ENCODE results near the gene DDX46.
"Not testable (repeated sequence)": the region's sequence is repeated elsewhere in the genome, so short reads cannot be mapped to it uniquely, and the experiment has no call there.

Gene DDX46

GRCh38 chr5:134749415-134749814 lies 9.2 kb upstream of the DDX46 start:
- ChIA-PET POLR2A (interaction anchor here (0.6 kb wide), 1 partner anchor 33 kb away, joined by 3 read pairs; no protein-coding TSS in a partner anchor), CTCF (interaction anchor here (1.3 to 2.4 kb wide), 2 partner anchors 8 to 10 kb away, joined by 5 to 6 read pairs; partner anchors contain the start of gene CAMLG)

DNA sequence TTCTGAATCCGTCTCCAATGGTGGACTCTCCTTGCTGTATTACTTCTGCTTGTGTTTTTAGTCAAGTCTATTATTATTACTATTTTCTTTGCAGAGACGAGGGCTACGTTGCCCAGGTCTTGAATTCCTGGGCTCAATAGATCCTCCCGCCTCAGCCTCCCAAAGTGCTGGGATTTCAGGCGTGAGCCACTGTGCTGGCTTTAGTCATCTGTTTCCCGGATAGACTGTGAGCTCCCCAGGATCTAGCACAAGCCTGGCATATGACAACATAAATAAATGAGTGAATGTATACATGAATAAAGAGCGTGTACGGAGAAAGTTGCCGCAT lies 439 bp upstream of the DDX46 start:
- Histone ChIP-seq H3K27ac (ENCODE audit: insufficient read depth in 1 of 2, low read depth in 1 of 2, low read length in 2 of 2, poor library complexity in 1 of 2, severe bottlenecking in 2 of 2) (no peak overlapping the region), H3K36me3 (ENCODE audit: control insufficient read depth in 4 of 4, insufficient read depth in 4 of 4, low read length in 3 of 4) (peaks cover 0 to 8% (median 0%) of the 10 kb centered on the region in 4 experiments), H3K9me3 (ENCODE audit: control extremely low read depth in 1 of 5, control insufficient read depth in 4 of 5, insufficient read depth in 2 of 5, low read depth in 1 of 5, low read length in 4 of 5) (no peaks in the 10 kb centered on the region), H3K27me3 (replicated peaks in 2 of 5; ENCODE audit: control insufficient read depth in 4 of 5, insufficient read depth in 5 of 5, low read length in 4 of 5) (no peaks in the 10 kb centered on the region), H3K4me3 (ENCODE audit: control insufficient read depth in 1 of 7, extremely low read depth in 1 of 7, insufficient read depth in 4 of 7, low read depth in 2 of 7, low read length in 6 of 7) (peak overlapping the region; percentile 80 to 99 (median 90)), H3K4me1 (ENCODE audit: control extremely low read depth in 1 of 4, control insufficient read depth in 4 of 4, insufficient read depth in 4 of 4, low read length in 3 of 4) (peaks cover 6 to 22% (median 14%) of the 10 kb centered on the region in 4 experiments)
- WGBS (ENCODE audit: insufficient coverage), result 0% methylated on average over 3 of the region's 9 CpGs
- CTCF ChIA-PET, result interaction anchor here (0.9 to 5.4 kb wide), 5 partner anchors 9 to 146 kb away, joined by 3 to 52 read pairs (median 3); partner anchors contain the start of gene CAMLG
- no peak for DNase-seq
- POLR2A ChIA-PET, result interaction anchor here (0.7 to 1.7 kb wide), 2 partner anchors 19 to 581 kb away, joined by 4 to 6 read pairs; no protein-coding TSS in a partner anchor

More at GRCh38 chr5:134749415-134749814, 9.2 kb upstream of the DDX46 start:
- H3K36me3 ChIP-seq (ENCODE audit: control insufficient read depth in 4 of 4, insufficient read depth in 4 of 4, low read length in 3 of 4), result peaks cover 3 to 15% (median 7%) of the 10 kb centered on the region in 4 experiments
- H3K9me3 ChIP-seq (ENCODE audit: control extremely low read depth in 1 of 5, control insufficient read depth in 4 of 5, insufficient read depth in 2 of 5, low read depth in 1 of 5, low read length in 4 of 5), result no peaks in the 10 kb centered on the region
- no CpG with 5 or more reads among the region's 3 CpGs for whole genome bisulfite sequencing (ENCODE audit: insufficient coverage)
- no peak overlapping the region for H3K27ac ChIP-seq (ENCODE audit: insufficient read depth in 1 of 2, low read depth in 1 of 2, low read length in 2 of 2, poor library complexity in 1 of 2, severe bottlenecking in 2 of 2)
- H3K4me3 ChIP-seq (ENCODE audit: control insufficient read depth in 1 of 7, extremely low read depth in 1 of 7, insufficient read depth in 4 of 7, low read depth in 2 of 7, low read length in 6 of 7), result no peak overlapping the region
- no peaks in the 10 kb centered on the region for H3K4me1 ChIP-seq (ENCODE audit: control extremely low read depth in 1 of 4, control insufficient read depth in 4 of 4, insufficient read depth in 4 of 4, low read length in 3 of 4)
- DNase-seq, result no peak
- H3K27me3 ChIP-seq (replicated peaks in 2 of 5; ENCODE audit: control insufficient read depth in 4 of 5, insufficient read depth in 5 of 5, low read length in 4 of 5), result no peaks in the 10 kb centered on the region

GRCh38 chr5:134767528-134768291 lies 9.1 kb downstream of the DDX46 start:
- POLR2A ChIA-PET; DNase-seq; H3K27ac ChIP-seq (ENCODE audit: insufficient read depth in 1 of 2, low read depth in 1 of 2, low read length in 2 of 2, poor library complexity in 1 of 2, severe bottlenecking in 2 of 2); H3K4me3 ChIP-seq (ENCODE audit: control insufficient read depth in 1 of 7, extremely low read depth in 1 of 7, insufficient read depth in 4 of 7, low read depth in 2 of 7, low read length in 6 of 7); H3K27me3 ChIP-seq (replicated peaks in 2 of 5; ENCODE audit: control insufficient read depth in 4 of 5, insufficient read depth in 5 of 5, low read length in 4 of 5); H3K4me1 ChIP-seq (ENCODE audit: control extremely low read depth in 1 of 4, control insufficient read depth in 4 of 4, insufficient read depth in 4 of 4, low read length in 3 of 4); H3K9me3 ChIP-seq (ENCODE audit: control extremely low read depth in 1 of 5, control insufficient read depth in 4 of 5, insufficient read depth in 2 of 5, low read depth in 1 of 5, low read length in 4 of 5): not testable (repeated sequence)
- CTCF ChIA-PET, result interaction anchor here (1.5 kb wide), 1 partner anchor 10 kb away, joined by 3 read pairs; no protein-coding TSS in a partner anchor
- peaks cover 14 to 69% (median 47%) of the 10 kb centered on the region in 4 experiments for H3K36me3 ChIP-seq (ENCODE audit: control insufficient read depth in 4 of 4, insufficient read depth in 4 of 4, low read length in 3 of 4)
- 99% methylated on average over 14 of the region's 21 CpGs for WGBS (ENCODE audit: insufficient coverage)

- ChIA-PET CTCF (no interaction called here), POLR2A (no interaction called here)
- no peaks in the 10 kb centered on the region for H3K9me3 ChIP-seq (ENCODE audit: control extremely low read depth in 1 of 5, control insufficient read depth in 4 of 5, insufficient read depth in 2 of 5, low read depth in 1 of 5, low read length in 4 of 5)
- no peak for DNase-seq
- H3K27ac ChIP-seq (ENCODE audit: insufficient read depth in 1 of 2, low read depth in 1 of 2, low read length in 2 of 2, poor library complexity in 1 of 2, severe bottlenecking in 2 of 2), result no peak overlapping the region
- H3K4me3 ChIP-seq (ENCODE audit: control insufficient read depth in 1 of 7, extremely low read depth in 1 of 7, insufficient read depth in 4 of 7, low read depth in 2 of 7, low read length in 6 of 7), result no peak overlapping the region
- WGBS (ENCODE audit: insufficient coverage), result 92% methylated on average over 2 of the region's 4 CpGs
- H3K4me1 ChIP-seq (ENCODE audit: control extremely low read depth in 1 of 4, control insufficient read depth in 4 of 4, insufficient read depth in 4 of 4, low read length in 3 of 4), result no peaks in the 10 kb centered on the region
- peaks cover 14 to 74% (median 52%) of the 10 kb centered on the region in 4 experiments for H3K36me3 ChIP-seq (ENCODE audit: control insufficient read depth in 4 of 4, insufficient read depth in 4 of 4, low read length in 3 of 4)
- H3K27me3 ChIP-seq (replicated peaks in 2 of 5; ENCODE audit: control insufficient read depth in 4 of 5, insufficient read depth in 5 of 5, low read length in 4 of 5), result no peaks in the 10 kb centered on the region
Observed at GRCh38 chr5:134769206-134769605, 10.6 kb downstream of the DDX46 start.

- CTCF ChIA-PET, result interaction anchor here (0.6 to 1.1 kb wide), 2 partner anchors 12 to 37 kb away, joined by 3 read pairs; no protein-coding TSS in a partner anchor
- WGBS (ENCODE audit: insufficient coverage), result 95% methylated on average over 8 of the region's 10 CpGs
- POLR2A ChIA-PET, result interaction anchor here (0.5 to 0.7 kb wide), 2 partner anchors 8 to 634 kb away, joined by 3 read pairs; no protein-coding TSS in a partner anchor
Observed at GRCh38 chr5:134772461-134773125, 14.0 kb downstream of the DDX46 start.

DNA sequence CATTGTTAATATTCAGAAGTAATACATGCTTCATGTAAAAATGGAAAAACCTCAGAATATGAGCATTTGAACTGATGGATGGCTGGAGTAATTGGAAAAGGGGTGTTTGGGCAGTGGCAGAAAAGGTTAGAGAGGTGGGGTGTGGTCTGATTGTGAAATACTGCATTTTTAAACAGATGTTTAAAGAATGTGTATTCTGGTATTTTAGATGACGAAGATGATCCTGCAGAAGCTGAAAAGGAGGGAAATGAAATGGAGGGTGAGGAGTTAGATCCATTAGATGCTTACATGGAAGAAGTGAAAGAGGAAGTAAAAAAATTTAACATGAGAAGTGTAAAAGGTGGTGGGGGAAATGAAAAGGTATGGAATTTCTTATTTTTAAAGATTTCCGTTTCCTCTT lies 18.8 kb downstream of the DDX46 start:
- no peaks in the 10 kb centered on the region for H3K4me1 ChIP-seq (ENCODE audit: control extremely low read depth in 1 of 4, control insufficient read depth in 4 of 4, insufficient read depth in 4 of 4, low read length in 3 of 4)
- no peak overlapping the region for H3K4me3 ChIP-seq (ENCODE audit: control insufficient read depth in 1 of 7, extremely low read depth in 1 of 7, insufficient read depth in 4 of 7, low read depth in 2 of 7, low read length in 6 of 7)
- CTCF ChIA-PET, result no interaction called here
- peaks cover 19 to 78% (median 53%) of the 10 kb centered on the region in 4 experiments for H3K36me3 ChIP-seq (ENCODE audit: control insufficient read depth in 4 of 4, insufficient read depth in 4 of 4, low read length in 3 of 4)
- no peaks in the 10 kb centered on the region for H3K27me3 ChIP-seq (replicated peaks in 2 of 5; ENCODE audit: control insufficient read depth in 4 of 5, insufficient read depth in 5 of 5, low read length in 4 of 5)
- H3K9me3 ChIP-seq (ENCODE audit: control extremely low read depth in 1 of 5, control insufficient read depth in 4 of 5, insufficient read depth in 2 of 5, low read depth in 1 of 5, low read length in 4 of 5), result no peaks in the 10 kb centered on the region
- WGBS (ENCODE audit: insufficient coverage), result 89% methylated on average over 2 of the region's 2 CpGs
- no peak for DNase-seq
- POLR2A ChIA-PET, result no interaction called here
- peak overlapping the region in 1 of 2 experiments; percentile 14 for H3K27ac ChIP-seq (ENCODE audit: insufficient read depth in 1 of 2, low read depth in 1 of 2, low read length in 2 of 2, poor library complexity in 1 of 2, severe bottlenecking in 2 of 2)

More at GRCh38 chr5:134772461-134773125, 14.0 kb downstream of the DDX46 start:
- DNase-seq, result no peak
- H3K27me3 ChIP-seq (replicated peaks in 2 of 5; ENCODE audit: control insufficient read depth in 4 of 5, insufficient read depth in 5 of 5, low read length in 4 of 5), result no peaks in the 10 kb centered on the region
- no peaks in the 10 kb centered on the region for H3K9me3 ChIP-seq (ENCODE audit: control extremely low read depth in 1 of 5, control insufficient read depth in 4 of 5, insufficient read depth in 2 of 5, low read depth in 1 of 5, low read length in 4 of 5)
- no peak overlapping the region for H3K27ac ChIP-seq (ENCODE audit: insufficient read depth in 1 of 2, low read depth in 1 of 2, low read length in 2 of 2, poor library complexity in 1 of 2, severe bottlenecking in 2 of 2)
- H3K4me1 ChIP-seq (ENCODE audit: control extremely low read depth in 1 of 4, control insufficient read depth in 4 of 4, insufficient read depth in 4 of 4, low read length in 3 of 4), result no peaks in the 10 kb centered on the region
- H3K36me3 ChIP-seq (ENCODE audit: control insufficient read depth in 4 of 4, insufficient read depth in 4 of 4, low read length in 3 of 4), result peaks cover 18 to 72% (median 50%) of the 10 kb centered on the region in 4 experiments
- no peak overlapping the region for H3K4me3 ChIP-seq (ENCODE audit: control insufficient read depth in 1 of 7, extremely low read depth in 1 of 7, insufficient read depth in 4 of 7, low read depth in 2 of 7, low read length in 6 of 7)
